ENCODE measurements around the gene CROT. TPM values are rescaled to one million over a fixed set of nuclear protein-coding genes. Genes with fewer than 3 reads are reported as not detected.

Gene CROT
- 6.8 and 10.4 TPM in 2 replicates for total RNA-seq

DNA sequence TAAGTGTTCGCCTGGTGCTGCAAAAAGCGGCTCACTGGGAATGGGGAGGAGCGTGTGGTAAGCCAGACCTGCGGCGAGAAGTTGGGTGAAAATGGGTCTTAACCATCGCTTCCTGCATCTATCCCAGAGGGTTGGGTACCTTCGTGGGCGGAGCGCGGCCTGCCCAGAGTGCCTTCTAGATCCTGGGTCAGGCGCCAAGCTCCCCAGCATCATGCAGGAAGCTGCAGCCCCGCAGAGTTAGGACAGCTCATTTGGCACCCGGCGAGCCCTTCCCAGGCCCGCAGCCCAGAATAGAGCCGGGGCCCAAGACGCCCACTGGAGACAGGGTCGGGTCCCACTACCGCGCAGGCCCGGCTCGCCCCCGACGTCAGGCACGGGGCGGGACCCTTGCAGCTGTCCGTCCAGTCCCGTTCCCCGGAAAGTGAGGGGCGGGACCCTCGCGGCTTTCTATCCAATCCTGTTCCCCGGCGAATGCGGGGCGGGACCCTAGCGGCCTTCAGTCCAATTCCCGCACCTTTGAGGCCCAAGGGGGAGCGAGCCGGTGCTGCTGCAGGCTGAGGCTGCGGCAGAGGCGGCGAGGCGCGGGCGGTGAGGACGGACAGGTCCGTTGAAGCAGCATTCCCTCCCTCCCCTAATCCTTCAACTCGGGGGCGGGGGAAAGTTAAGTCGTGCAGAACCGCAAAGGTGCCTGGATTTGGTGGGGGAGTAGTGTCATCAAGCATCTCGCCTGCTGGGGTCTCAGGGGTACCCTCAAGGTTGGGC lies at the start of gene CROT:
Gene CROT (plus strand): TSS at position 499 of the 762 bp plus-strand sequence. CDS start 3,405 bp downstream, outside the sequence.

Other genes starting within 250 kb of the CROT start
- 18.5 and 25.4 TPM in 2 replicates for gene DMTF1, start 193.2 kb upstream of the CROT start, total RNA-seq
- 31.5 and 36.6 TPM in 2 replicates for gene TMEM243, start 125.9 kb upstream of the CROT start, total RNA-seq
- not detected in 2 replicates for gene ABCB4, start 130.0 kb downstream of the CROT start, total RNA-seq

Measured in hair follicular keratinocyte (primary cell).